ENCODE results near the gene CENPF. TPM values are rescaled to one million over a fixed set of nuclear protein-coding genes. Genes with fewer than 3 reads are reported as not detected.

CENPF gene
- total RNA-seq, 1 experiment from 2014 or later: 113 TPM

- no peaks in the 10 kb centered on the region for H4K20me1 ChIP-seq (ENCODE audit: control insufficient read depth, insufficient read depth, insufficient read length)
- H3K27ac ChIP-seq (ENCODE audit: insufficient read length, low read depth, low read length): no peak overlapping the region
- H3K27me3 ChIP-seq (ENCODE audit: insufficient read depth, low read length): no peaks in the 10 kb centered on the region
- TF ChIP-seq CTCF (conservative IDR thresholded peaks at IDR 0.05): no peak
- no CpG with 5 or more reads among the region's 1 CpG for WGBS (ENCODE audit: extremely low coverage, insufficient read length, low lambda C conversion rate)
- no peak overlapping the region for H3K23ac ChIP-seq (ENCODE audit: insufficient read length, low read depth, low read length)
- no peak overlapping the region for H3K4me3 Mint-ChIP-seq
- H2BK120ac ChIP-seq (ENCODE audit: low read depth, low read length, poor library complexity, severe bottlenecking): no peak overlapping the region
- H4K5ac ChIP-seq (ENCODE audit: insufficient read length, low read depth, low read length): no peak overlapping the region
- H3K18ac ChIP-seq (ENCODE audit: insufficient read length, low read depth, low read length): no peak overlapping the region
- H3K56ac ChIP-seq (ENCODE audit: insufficient read length, low read depth, low read length): no peak overlapping the region
- no peaks in the 10 kb centered on the region for H3K4me1 Mint-ChIP-seq
- no peak for DNase-seq
- H3K27me3 Mint-ChIP-seq (ENCODE audit: low read depth): no peaks in the 10 kb centered on the region
- H2BK20ac ChIP-seq (ENCODE audit: low read depth, low read length, poor library complexity, severe bottlenecking): no peak overlapping the region
- H3K36me3 Mint-ChIP-seq (ENCODE audit: insufficient read depth in 1 of 3, low read depth in 3 of 3): no peaks in the 10 kb centered on the region
- no peaks in the 10 kb centered on the region for H3K79me2 ChIP-seq (ENCODE audit: insufficient read depth, low read length)
- H3K4ac ChIP-seq (ENCODE audit: low read depth, low read length): no peak overlapping the region
- no peak overlapping the region for H4K8ac ChIP-seq (replicated peaks; ENCODE audit: insufficient read length, low read depth, low read length)
- no peak overlapping the region for H2AK5ac ChIP-seq (ENCODE audit: insufficient read length, low read length)
- no peaks in the 10 kb centered on the region for H3K4me1 ChIP-seq (ENCODE audit: insufficient read depth, low read length)
- no peak overlapping the region for H3K4me2 ChIP-seq (ENCODE audit: insufficient read depth, insufficient read length, low read length)
- H3K27ac Mint-ChIP-seq: no peak overlapping the region
- no peak overlapping the region for H2BK5ac ChIP-seq (ENCODE audit: insufficient read length, low read length)
- H3K9me3 ChIP-seq (ENCODE audit: control insufficient read depth, low read depth, low read length): no peaks in the 10 kb centered on the region
- no peaks in the 10 kb centered on the region for H3K9me3 Mint-ChIP-seq
- H3K23me2 ChIP-seq (ENCODE audit: insufficient read length, low read depth, low read length, poor library complexity, severe bottlenecking): no peaks in the 10 kb centered on the region
- H3K79me1 ChIP-seq (ENCODE audit: insufficient read depth, low read depth, low read length, poor library complexity, severe bottlenecking): no peaks in the 10 kb centered on the region
- H2BK12ac ChIP-seq (ENCODE audit: insufficient read length, low read depth, low read length): no peak overlapping the region
- H4K91ac ChIP-seq (ENCODE audit: insufficient read length, low read depth, low read length): no peak overlapping the region
- H2AFZ ChIP-seq (ENCODE audit: low read length): no peak overlapping the region
- no peak overlapping the region for H3K14ac ChIP-seq (ENCODE audit: insufficient read depth, low read length)
- no peak overlapping the region for H3K9ac ChIP-seq (ENCODE audit: extremely low read depth, insufficient read length, low read length)
- H2BK15ac ChIP-seq (ENCODE audit: low read depth, low read length): no peak overlapping the region
- no peak overlapping the region for H3T11ph ChIP-seq (ENCODE audit: low read length)
Observed at GRCh38 chr1:214565310-214565709, 37.7 kb upstream of the CENPF start.

Data from H9 (cell line).